Measurements from ENCODE around the gene KDM2A.
"Not testable (repeated sequence)": the region's sequence is repeated elsewhere in the genome, so short reads cannot be mapped to it uniquely, and the experiment has no call there.

Gene KDM2A

GRCh38 chr11:67230406-67230805 is 111.3 kb downstream of the KDM2A start:
- DNase-seq, result no peak
- Histone ChIP-seq H2AK5ac (ENCODE audit: low read length) (no peak overlapping the region), H2BK5ac (ENCODE audit: low read length) (no peak overlapping the region), H3K4me1 (ENCODE audit: control insufficient read depth, low read depth, low read length) (no peaks in the 10 kb centered on the region), H4K5ac (ENCODE audit: low read length) (no peak overlapping the region), H3K4me2 (ENCODE audit: low read length) (no peak overlapping the region), H2BK15ac (replicated peaks; ENCODE audit: low read depth) (no peak overlapping the region), H3K27ac (ENCODE audit: low read depth, low read length) (no peak overlapping the region), H3K9ac (ENCODE audit: low read length) (no peak overlapping the region), H3K23ac (ENCODE audit: low read length) (no peak overlapping the region), H3K79me1 (ENCODE audit: low read length) (no peaks in the 10 kb centered on the region), H3K27me3 (ENCODE audit: insufficient read depth, low read length, poor library complexity) (no peaks in the 10 kb centered on the region), H4K8ac (ENCODE audit: low read depth, low read length) (no peak overlapping the region), H3K56ac (ENCODE audit: low read length) (no peak overlapping the region), H2BK120ac (ENCODE audit: low read depth, low read length) (no peak overlapping the region), H3K4me3 (ENCODE audit: low read length) (no peak overlapping the region), H3K4ac (ENCODE audit: low read depth, low read length) (no peak overlapping the region), H3K36me3 (ENCODE audit: control insufficient read depth, insufficient read depth, low read length) (peaks cover 7% of the 10 kb centered on the region), H3K18ac (ENCODE audit: low read length) (no peak overlapping the region), H3K79me2 (ENCODE audit: control insufficient read depth, insufficient read depth, low read length) (no peaks in the 10 kb centered on the region)
- no CpG with 5 or more reads among the region's 3 CpGs for WGBS (ENCODE audit: extremely low coverage, insufficient coverage, low lambda C conversion rate)

DNA sequence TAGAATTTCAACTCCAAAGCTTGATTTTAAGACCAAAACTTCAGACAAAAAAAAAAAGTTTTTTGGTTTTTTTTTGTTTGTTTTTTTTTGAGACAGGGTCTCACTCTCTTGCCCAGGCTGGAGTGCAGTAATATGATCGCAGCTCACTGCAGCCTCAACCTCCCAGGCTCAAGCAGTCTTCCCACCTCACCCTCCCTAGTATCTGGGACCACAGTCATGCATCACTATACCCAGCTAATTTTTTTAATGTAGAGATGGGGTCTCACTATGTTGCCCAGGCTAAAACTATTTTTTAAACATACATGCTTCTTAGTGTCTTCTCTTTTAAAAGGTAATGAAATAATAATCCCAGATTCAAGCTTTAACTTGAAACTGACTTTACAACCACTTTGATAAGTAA is 111.8 kb downstream of the KDM2A start:
- Histone ChIP-seq H3K23ac (ENCODE audit: low read length) (no peak overlapping the region), H3K36me3 (ENCODE audit: control insufficient read depth, insufficient read depth, low read length) (peaks cover 7% of the 10 kb centered on the region), H2AK5ac (ENCODE audit: low read length) (no peak overlapping the region), H3K18ac (ENCODE audit: low read length) (no peak overlapping the region), H3K9ac (ENCODE audit: low read length) (no peak overlapping the region), H4K5ac (ENCODE audit: low read length) (no peak overlapping the region), H3K79me2 (ENCODE audit: control insufficient read depth, insufficient read depth, low read length) (no peaks in the 10 kb centered on the region), H3K4ac (ENCODE audit: low read depth, low read length) (no peak overlapping the region), H3K4me2 (ENCODE audit: low read length) (no peak overlapping the region), H3K27me3 (ENCODE audit: insufficient read depth, low read length, poor library complexity) (no peaks in the 10 kb centered on the region), H3K4me1 (ENCODE audit: control insufficient read depth, low read depth, low read length) (no peaks in the 10 kb centered on the region), H3K79me1 (ENCODE audit: low read length) (no peaks in the 10 kb centered on the region), H3K56ac (ENCODE audit: low read length) (no peak overlapping the region), H2BK15ac (replicated peaks; ENCODE audit: low read depth) (no peak overlapping the region), H4K8ac (ENCODE audit: low read depth, low read length) (no peak overlapping the region), H2BK5ac (ENCODE audit: low read length) (no peak overlapping the region), H2BK120ac (ENCODE audit: low read depth, low read length) (no peak overlapping the region), H3K27ac (ENCODE audit: low read depth, low read length) (no peak overlapping the region), H3K4me3 (ENCODE audit: low read length) (no peak overlapping the region)
- DNase-seq, result no peak
- WGBS (ENCODE audit: extremely low coverage, insufficient coverage, low lambda C conversion rate), result no CpG with 5 or more reads among the region's 1 CpG

DNA sequence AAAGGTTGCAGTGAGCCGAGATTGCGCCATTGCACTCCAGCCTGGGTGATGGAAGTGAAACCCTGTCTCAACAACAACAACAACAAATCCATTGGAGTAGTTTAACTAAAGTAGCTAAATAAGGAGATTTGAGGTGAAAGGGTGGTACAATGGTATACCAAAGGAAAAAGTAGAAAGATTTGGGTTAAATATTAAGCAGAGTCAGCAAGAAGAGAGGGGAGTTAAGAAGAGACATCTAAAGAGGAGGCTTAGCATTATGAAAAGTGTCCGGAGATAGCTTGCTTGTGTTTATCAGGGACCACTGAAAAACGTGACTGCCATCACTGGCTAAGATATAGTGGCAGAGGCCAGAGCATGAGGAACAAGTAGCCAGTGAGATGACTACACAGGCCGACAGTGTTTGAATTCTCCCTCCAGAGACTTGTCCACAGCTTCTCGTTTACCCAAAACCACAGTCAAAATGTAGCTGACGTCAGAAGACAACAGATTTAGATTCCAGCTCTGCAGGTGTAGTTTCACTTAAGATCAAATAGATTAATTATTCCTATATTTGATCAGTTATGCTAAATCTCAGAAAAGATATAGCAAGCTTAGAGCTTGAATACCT is 114.6 kb downstream of the KDM2A start:
- Histone ChIP-seq H3K4ac (ENCODE audit: low read depth, low read length) (no peak overlapping the region), H2AK5ac (ENCODE audit: low read length) (no peak overlapping the region), H3K4me2 (ENCODE audit: low read length) (no peak overlapping the region), H3K56ac (ENCODE audit: low read length) (no peak overlapping the region), H3K27ac (ENCODE audit: low read depth, low read length) (no peak overlapping the region), H3K18ac (ENCODE audit: low read length) (no peak overlapping the region), H3K79me2 (ENCODE audit: control insufficient read depth, insufficient read depth, low read length) (no peaks in the 10 kb centered on the region), H3K79me1 (ENCODE audit: low read length) (peaks cover 2% of the 10 kb centered on the region), H3K27me3 (ENCODE audit: insufficient read depth, low read length, poor library complexity) (no peaks in the 10 kb centered on the region), H4K8ac (ENCODE audit: low read depth, low read length) (no peak overlapping the region), H2BK15ac (replicated peaks; ENCODE audit: low read depth) (no peak overlapping the region), H3K36me3 (ENCODE audit: control insufficient read depth, insufficient read depth, low read length) (peaks cover 4% of the 10 kb centered on the region), H2BK5ac (ENCODE audit: low read length) (no peak overlapping the region), H3K9ac (ENCODE audit: low read length) (no peak overlapping the region), H2BK120ac (ENCODE audit: low read depth, low read length) (no peak overlapping the region), H4K5ac (ENCODE audit: low read length) (no peak overlapping the region), H3K23ac (ENCODE audit: low read length) (no peak overlapping the region), H3K4me3 (ENCODE audit: low read length) (no peak overlapping the region), H3K4me1 (ENCODE audit: control insufficient read depth, low read depth, low read length) (no peaks in the 10 kb centered on the region)
- WGBS (ENCODE audit: extremely low coverage, insufficient coverage, low lambda C conversion rate), result no CpG with 5 or more reads among the region's 7 CpGs
- DNase-seq, result no peak

GRCh38 chr11:67234571-67234970 is 115.5 kb downstream of the KDM2A start:
- H4K5ac ChIP-seq (ENCODE audit: low read length); H2BK5ac ChIP-seq (ENCODE audit: low read length); H3K4me2 ChIP-seq (ENCODE audit: low read length); H3K36me3 ChIP-seq (ENCODE audit: control insufficient read depth, insufficient read depth, low read length); H3K4me3 ChIP-seq (ENCODE audit: low read length); H2BK120ac ChIP-seq (ENCODE audit: low read depth, low read length); H3K18ac ChIP-seq (ENCODE audit: low read length); H3K23ac ChIP-seq (ENCODE audit: low read length); DNase-seq; H3K56ac ChIP-seq (ENCODE audit: low read length); H3K27me3 ChIP-seq (ENCODE audit: insufficient read depth, low read length, poor library complexity); H2BK15ac ChIP-seq (replicated peaks; ENCODE audit: low read depth); H4K8ac ChIP-seq (ENCODE audit: low read depth, low read length); H3K79me1 ChIP-seq (ENCODE audit: low read length); H3K27ac ChIP-seq (ENCODE audit: low read depth, low read length); H3K79me2 ChIP-seq (ENCODE audit: control insufficient read depth, insufficient read depth, low read length); H3K4ac ChIP-seq (ENCODE audit: low read depth, low read length); H2AK5ac ChIP-seq (ENCODE audit: low read length); H3K4me1 ChIP-seq (ENCODE audit: control insufficient read depth, low read depth, low read length); H3K9ac ChIP-seq (ENCODE audit: low read length): not testable (repeated sequence)
- WGBS (ENCODE audit: extremely low coverage, insufficient coverage, low lambda C conversion rate), result no CpG with 5 or more reads among the region's 8 CpGs

DNA sequence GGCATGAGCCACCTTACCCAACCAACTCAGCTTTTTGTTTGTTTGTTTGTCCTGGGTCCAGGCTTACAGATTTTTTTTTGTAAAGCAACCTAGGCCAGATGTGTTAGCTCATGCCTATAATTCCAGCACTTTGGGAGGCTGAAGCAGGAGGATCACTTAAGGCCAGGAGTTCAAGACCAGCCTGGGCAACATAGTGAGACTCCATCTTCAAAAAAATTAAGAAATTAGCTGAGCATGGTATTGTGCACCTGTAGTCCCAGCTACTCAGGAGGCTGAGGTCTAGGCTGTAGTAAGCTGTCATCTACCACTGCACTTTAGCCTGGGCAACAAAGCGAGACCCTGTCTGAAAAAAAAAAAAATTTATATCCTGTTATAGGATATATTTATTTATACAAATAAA is 118.5 kb downstream of the KDM2A start:
- Histone ChIP-seq H3K79me1 (ENCODE audit: low read length) (peaks cover 6% of the 10 kb centered on the region), H2BK5ac (ENCODE audit: low read length) (no peak overlapping the region), H3K56ac (ENCODE audit: low read length) (no peak overlapping the region), H3K79me2 (ENCODE audit: control insufficient read depth, insufficient read depth, low read length) (peaks cover 24% of the 10 kb centered on the region), H3K27me3 (ENCODE audit: insufficient read depth, low read length, poor library complexity) (no peaks in the 10 kb centered on the region), H3K36me3 (ENCODE audit: control insufficient read depth, insufficient read depth, low read length) (no peaks in the 10 kb centered on the region), H2BK15ac (replicated peaks; ENCODE audit: low read depth) (no peak overlapping the region), H3K23ac (ENCODE audit: low read length) (no peak overlapping the region), H3K27ac (ENCODE audit: low read depth, low read length) (no peak overlapping the region), H3K4me1 (ENCODE audit: control insufficient read depth, low read depth, low read length) (peaks cover 7% of the 10 kb centered on the region), H3K9ac (ENCODE audit: low read length) (no peak overlapping the region), H2AK5ac (ENCODE audit: low read length) (no peak overlapping the region), H3K4ac (ENCODE audit: low read depth, low read length) (no peak overlapping the region), H4K5ac (ENCODE audit: low read length) (no peak overlapping the region), H3K18ac (ENCODE audit: low read length) (no peak overlapping the region), H2BK120ac (ENCODE audit: low read depth, low read length) (no peak overlapping the region), H4K8ac (ENCODE audit: low read depth, low read length) (no peak overlapping the region), H3K4me2 (ENCODE audit: low read length) (no peak overlapping the region), H3K4me3 (ENCODE audit: low read length) (no peak overlapping the region)
- DNase-seq, result no peak
- no CpG with 5 or more reads among the region's 1 CpG for WGBS (ENCODE audit: extremely low coverage, insufficient coverage, low lambda C conversion rate)

Measured in mesendoderm (in vitro differentiated cells).